ENCODE results near the gene SCARB1.

Gene SCARB1

DNA sequence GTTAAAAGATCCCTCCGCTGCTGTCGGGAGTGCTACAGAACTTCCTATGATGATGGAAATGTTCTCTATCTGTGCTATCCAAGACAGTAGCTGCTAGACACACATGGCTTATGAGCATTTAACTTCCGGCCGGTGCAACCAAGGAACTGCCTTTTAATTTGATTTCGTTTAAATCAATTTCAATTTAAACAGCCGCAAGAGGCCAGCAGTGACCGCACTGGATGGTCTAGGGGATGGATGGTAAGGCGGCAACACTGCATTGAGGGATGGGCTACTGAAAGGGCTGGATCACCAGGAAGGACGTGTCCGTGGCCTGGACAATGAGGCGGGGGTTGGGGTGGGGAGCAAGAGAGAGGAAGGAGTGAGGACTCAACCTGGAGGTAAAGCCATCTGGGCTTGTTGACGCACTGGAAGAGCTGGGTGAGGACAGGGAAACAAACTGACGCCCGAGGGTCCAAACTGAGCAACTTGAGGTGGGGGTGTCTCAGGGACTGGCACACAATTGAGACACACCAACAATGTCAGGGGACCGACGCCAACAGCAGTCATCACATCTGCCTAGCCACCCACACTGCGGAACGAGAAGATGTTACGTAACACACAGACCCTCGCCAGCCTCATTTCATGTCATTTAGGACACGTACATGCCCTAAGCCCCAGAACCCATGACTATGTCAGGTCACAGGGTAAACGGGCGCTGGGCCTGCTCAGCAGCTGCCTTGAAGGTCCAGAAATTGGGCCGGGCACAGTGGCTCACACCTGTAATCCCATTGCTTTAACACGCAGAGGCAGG is 57.6 kb downstream of the SCARB1 start:
- no peak for DNase-seq (ENCODE audit: low read depth)

DNA sequence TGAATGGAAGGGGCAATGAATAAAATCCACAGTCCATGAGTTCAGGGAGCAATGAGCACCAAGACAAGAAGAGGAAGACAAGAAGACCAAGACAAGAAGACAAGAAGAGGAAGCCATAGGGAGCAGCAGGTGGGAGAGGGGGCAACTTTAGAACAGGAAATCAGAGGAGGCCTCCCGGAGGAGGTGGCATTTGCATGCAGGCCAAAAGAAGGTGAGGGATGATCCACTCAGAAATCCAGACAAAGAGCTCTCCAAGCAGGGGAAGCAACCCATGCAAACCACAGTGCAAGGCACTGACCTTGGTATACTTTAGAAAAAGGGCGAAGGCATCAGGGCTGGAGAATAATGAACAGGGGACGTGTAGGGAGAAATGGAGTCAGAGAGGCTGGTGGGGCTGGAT is 58.6 kb downstream of the SCARB1 start:
- TF ChIP-seq, protein P1, sequence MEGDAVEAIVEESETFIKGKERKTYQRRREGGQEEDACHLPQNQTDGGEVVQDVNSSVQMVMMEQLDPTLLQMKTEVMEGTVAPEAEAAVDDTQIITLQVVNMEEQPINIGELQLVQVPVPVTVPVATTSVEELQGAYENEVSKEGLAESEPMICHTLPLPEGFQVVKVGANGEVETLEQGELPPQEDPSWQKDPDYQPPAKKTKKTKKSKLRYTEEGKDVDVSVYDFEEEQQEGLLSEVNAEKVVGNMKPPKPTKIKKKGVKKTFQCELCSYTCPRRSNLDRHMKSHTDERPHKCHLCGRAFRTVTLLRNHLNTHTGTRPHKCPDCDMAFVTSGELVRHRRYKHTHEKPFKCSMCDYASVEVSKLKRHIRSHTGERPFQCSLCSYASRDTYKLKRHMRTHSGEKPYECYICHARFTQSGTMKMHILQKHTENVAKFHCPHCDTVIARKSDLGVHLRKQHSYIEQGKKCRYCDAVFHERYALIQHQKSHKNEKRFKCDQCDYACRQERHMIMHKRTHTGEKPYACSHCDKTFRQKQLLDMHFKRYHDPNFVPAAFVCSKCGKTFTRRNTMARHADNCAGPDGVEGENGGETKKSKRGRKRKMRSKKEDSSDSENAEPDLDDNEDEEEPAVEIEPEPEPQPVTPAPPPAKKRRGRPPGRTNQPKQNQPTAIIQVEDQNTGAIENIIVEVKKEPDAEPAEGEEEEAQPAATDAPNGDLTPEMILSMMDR (conservative IDR thresholded peaks at IDR 0.05; ENCODE audit: control insufficient read depth, insufficient read depth, low read depth, low read length) = no peak
- DNase-seq (ENCODE audit: low read depth) = no peak
- H3K4me3 ChIP-seq (ENCODE audit: control insufficient read depth, low read depth, low read length) = no peak overlapping the region

More for the DNA sequence above, 57.6 kb downstream of the SCARB1 start:
- TF ChIP-seq, protein P1 (conservative IDR thresholded peaks at IDR 0.05; ENCODE audit: control insufficient read depth, insufficient read depth, low read depth, low read length) = no peak
- H3K4me3 ChIP-seq (ENCODE audit: control insufficient read depth, low read depth, low read length) = no peak overlapping the region

DNA sequence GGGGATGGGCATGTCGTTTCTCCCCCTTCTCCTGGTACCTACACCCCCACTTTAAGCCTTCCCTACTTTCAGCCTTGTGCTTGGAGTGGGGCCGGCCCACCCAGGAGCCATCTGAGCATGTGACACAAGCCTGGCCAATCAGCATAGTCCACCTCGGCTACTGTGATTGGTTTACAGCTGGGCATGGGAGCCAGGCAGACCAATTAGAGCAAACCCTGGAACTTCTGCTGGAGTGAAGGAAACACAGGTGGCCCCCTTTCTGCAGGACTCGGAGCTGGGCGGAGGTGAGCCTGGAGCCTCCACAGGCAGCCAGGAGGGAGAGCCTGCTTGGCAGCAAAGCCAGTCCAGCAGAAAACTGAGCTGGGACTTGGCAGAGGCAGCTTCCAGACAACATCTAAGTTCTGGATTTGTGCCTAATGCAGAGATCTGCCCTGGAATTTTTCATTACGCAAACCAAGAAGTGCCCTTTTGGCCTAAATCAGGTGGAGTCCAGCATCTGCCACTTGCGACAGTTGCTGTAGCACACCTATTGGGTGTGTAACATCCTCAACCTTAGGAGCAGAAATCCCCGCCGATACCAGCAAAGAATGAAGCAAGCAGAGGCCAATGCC is 59.5 kb downstream of the SCARB1 start:
- TF ChIP-seq, protein P1 (conservative IDR thresholded peaks at IDR 0.05; ENCODE audit: control insufficient read depth, insufficient read depth, low read depth, low read length) = no peak

DNA sequence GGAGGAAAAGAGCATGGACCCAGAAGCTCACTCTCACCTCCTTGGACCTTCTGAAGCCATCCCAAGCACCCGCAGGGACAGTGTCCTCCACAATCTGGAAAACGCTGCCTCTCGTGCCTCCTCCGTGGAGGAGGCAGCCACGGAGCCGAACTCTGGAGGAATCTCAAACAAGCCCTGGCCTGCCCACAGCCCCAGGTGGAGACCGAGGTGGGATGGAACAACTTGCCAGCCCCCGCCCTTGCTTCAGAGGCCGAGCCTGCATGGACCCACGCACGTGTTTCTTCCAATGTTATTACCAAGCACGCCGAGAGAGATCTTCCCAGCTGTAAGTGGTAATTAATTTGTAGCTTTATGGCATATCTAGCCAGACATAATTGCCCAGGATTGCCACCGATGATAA is 61.3 kb downstream of the SCARB1 start:
- H3K4me3 ChIP-seq (ENCODE audit: control insufficient read depth, low read depth, low read length) = no peak overlapping the region
- TF ChIP-seq, protein P1 (conservative IDR thresholded peaks at IDR 0.05; ENCODE audit: control insufficient read depth, insufficient read depth, low read depth, low read length) = no peak
- no peak for DNase-seq (ENCODE audit: low read depth)

More for the DNA sequence above, 59.5 kb downstream of the SCARB1 start:
- DNase-seq (ENCODE audit: low read depth) = peak; percentile 33
- no peak overlapping the region for H3K4me3 ChIP-seq (ENCODE audit: control insufficient read depth, low read depth, low read length)

DNA sequence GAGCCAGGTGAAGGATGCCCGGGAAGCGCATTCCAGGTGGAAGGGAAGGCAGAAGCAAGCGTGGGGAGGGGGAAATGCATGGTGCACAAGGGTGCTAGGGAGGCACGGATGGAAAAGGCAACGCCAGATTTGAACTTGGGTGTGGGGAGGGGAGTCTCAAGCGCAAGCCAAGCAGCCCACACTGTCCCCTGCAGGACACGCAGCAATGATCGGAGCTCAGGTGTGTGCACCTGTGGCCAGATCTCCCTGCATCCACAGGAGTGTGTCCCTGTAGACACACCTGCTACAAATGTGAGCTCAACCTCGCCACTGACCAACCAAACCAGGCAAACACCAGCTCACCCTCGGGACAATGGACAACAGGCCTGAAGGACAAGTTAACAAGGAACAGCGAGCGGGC is 63.2 kb downstream of the SCARB1 start:
- TF ChIP-seq, protein P1 (conservative IDR thresholded peaks at IDR 0.05; ENCODE audit: control insufficient read depth, insufficient read depth, low read depth, low read length) = no peak
- no peak overlapping the region for H3K4me3 ChIP-seq (ENCODE audit: control insufficient read depth, low read depth, low read length)
- DNase-seq (ENCODE audit: low read depth) = no peak

DNA sequence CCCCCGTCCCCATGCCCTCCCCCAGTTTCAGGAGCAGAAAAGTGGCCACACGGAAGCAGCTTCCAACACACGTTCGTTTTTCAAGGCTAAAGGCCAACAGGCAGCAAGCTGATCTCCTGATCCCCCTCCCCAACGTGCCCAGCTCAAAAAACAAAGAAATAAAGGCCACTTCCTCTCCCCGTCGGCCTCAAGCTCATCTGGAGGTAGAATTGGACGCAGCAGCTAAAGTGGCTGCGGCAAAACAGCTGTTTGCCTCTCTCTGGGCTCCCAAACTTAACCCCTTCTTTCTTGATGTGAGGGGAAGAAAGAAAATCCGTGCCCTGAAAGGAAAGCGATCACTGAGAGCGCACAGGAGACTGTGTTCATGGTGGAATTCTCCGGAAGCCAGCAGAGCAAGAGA is 66.3 kb downstream of the SCARB1 start:
- TF ChIP-seq, protein P1 (conservative IDR thresholded peaks at IDR 0.05; ENCODE audit: control insufficient read depth, insufficient read depth, low read depth, low read length) = no peak
- DNase-seq (ENCODE audit: low read depth) = no peak
- H3K4me3 ChIP-seq (ENCODE audit: control insufficient read depth, low read depth, low read length) = no peak overlapping the region

All from fibroblast of mammary gland (primary cell).